T-helper 2 cell treated with Interferon-gamma antibody and Interleukin-4, amounts not matched to agents 100 ng/mL and 5 ng/mL, for 36 hours (primary cell): Measurements from ENCODE around the gene SEPTIN6. TPM values are rescaled to one million over a fixed set of nuclear protein-coding genes. Genes with fewer than 3 reads are reported as not detected.

Experiments used
- intact Hi-C: fragments of 100-400 bp; cut with micrococcal nuclease; formaldehyde crosslinking; loops from one replicate; pipeline ENCODE4 v1.15.1; 2023
- total RNA-seq: library from RNA; stranded (reverse); gene quantifications from 2 replicates; pipeline ENCODE4 v1.2.3, GENCODE V29; 2022

The SEPTIN6 gene
- total RNA-seq = 298 and 304 TPM in 2 replicates

DNA sequence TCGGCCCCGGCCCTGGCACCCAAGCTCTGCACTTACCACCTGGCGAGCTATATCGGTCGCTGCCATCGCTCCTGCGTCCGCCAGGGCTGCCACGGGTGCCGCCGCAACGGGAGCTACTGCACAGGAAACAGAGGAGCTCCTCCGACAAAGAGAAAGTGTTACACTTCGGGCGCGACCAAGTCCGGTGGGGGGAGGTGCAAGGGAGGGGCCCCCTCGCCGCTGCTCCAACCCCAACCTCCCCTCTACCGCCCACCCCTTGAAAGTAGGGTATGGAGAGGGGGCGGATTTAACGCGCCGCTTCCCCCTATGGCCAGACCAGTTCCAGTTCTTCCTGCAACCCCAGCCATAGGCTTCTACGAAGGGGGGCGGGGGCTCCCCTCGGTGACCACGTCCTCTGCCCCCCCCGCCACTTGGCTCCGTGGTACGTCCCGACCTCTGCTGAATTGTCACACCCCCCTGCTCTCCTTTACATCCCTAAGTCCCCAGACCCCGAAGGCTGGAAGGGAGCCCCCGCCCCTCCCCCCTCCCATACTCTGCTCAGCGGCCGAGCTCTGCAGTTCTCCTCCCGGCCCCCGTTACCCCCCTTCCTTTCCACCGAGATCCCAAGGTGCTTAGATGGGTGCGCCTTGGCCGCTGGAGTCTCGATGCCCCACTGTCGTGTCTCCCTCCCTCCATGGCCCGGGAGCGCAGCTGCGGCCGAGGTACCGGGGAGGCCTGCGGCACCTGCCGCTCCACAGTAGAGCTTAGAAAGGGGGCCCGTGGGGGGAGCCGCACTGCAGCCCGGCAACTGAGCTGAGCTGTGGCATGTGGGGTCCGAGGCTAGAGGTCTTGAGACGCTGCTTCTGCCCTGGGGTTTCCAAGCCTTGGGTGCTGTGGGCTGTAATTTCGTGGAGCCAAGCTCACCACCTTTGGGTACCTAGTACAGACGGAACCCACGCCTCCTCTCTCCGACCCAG, at the start of gene SEPTIN6:
Gene SEPTIN6, minus strand, starts transcription at position 129 of the 956 bp plus-strand sequence. Its CDS starts 63 bp downstream, at position 66.
- intact Hi-C loops = loop anchor here (1.0 to 2.0 kb wide), 5 partner anchors 15 to 225 kb away; partner anchors contain the start of genes NKRF, SLC25A5 and UBE2A

DNA sequence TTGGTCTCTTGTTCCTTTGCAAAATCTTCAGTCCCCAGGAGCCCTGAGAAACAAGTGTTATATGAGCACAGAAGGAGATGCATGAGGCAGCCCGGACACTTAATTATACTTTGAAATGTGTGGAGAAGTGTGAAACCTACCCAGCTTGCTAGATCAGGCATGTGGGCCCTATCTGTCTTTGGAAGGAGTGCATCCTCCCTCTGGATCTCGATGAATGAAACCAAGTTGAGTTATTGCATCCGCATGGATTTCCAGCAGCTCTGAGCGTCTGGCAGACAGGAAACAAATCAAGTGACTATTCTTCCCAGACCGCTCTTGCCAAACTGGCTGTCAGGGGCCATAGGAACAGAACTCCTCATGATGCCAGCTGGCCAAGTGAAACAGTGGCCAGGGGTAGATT, 45.8 kb upstream of the SEPTIN6 start:
- intact Hi-C loops = no loop called here

- intact Hi-C loops = no loop called here
Observed at GRCh38 chrX:119736206-119736764, 43.3 kb upstream of the SEPTIN6 start.

DNA sequence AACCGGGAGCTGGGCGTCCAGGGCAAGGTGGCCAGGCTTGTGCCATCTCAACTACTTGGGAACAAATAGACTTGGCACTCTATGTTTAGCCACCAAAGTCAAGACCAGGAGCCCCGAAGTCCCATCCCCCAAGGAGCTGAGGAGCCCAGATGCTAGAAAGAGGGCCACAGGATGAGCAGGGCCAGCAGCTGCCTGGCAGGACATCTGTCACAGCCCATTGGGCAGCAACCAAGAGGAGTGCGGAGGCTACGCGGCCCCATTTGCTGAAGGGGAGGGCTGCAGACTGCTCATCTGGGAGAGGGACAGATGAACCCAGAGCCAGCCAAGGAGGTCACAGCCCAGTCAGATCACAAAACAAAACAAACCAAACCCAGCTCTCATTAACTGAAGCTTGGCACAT, 42.5 kb upstream of the SEPTIN6 start:
- intact Hi-C loops = no loop called here

GRCh38 chrX:119734897-119735339, 42.0 kb upstream of the SEPTIN6 start:
- intact Hi-C loops = no loop called here

DNA sequence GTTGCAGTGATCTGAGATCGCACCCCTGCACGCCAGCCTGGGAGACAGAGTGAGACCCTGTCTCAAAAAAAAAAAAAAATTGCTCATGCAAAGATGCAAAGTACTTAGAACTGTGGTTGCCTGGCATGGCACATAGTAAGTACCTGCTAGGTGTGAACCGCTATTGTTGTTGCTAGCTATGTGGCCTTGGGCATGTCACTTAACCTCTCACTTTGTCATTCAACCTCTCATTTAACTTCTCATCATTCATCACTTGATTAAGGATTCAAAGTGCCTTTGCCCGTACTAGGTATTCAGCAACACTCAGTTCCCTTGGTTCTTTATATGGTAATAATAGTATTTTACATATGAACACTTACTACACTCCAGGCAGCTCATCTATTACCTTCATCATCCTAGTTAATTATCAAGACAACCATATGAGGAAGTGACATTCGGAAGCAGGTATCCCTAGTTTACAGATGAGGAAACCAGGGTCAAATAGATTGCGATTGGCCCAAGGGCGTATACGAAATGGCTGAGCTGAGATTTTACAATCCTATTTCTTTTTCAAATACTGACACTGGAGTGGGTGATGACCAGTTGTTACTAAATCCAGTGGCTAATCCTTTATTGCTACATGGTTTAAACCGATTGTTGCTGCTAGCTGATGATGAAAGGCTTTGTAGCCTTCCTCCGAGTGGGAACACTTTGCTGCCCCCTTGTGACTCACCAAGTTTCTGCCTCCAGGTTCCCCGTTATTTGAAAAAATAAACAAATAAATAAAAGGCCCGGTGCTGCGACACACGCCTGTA, 36.6 kb upstream of the SEPTIN6 start:
- intact Hi-C loops = loop anchor here (1.0 to 5.0 kb wide), 3 partner anchors 31 to 213 kb away; partner anchors contain the start of gene NKRF

DNA sequence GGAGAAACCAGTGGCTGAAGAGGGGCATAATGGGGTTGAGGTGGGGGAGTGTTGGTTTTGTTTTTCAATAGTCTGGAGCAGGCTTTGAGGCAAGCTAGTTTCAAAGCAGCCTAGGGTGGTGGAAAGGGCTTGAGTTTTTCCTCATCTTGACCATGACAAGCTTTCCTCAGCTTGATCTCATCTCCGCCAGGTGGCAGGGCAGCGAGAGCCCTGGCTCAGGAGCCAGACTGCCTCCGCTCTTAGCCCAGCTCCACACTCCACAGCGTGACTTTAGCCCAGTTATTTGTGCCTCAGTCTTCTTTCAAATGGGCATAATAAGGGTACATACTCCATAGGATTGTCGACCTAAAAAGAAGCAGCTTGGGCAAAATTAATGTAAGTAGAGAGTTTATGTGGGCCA, 35.5 kb upstream of the SEPTIN6 start:
- intact Hi-C loops = loop anchor here (5.0 kb wide), 1 partner anchor 121 kb away; the partner anchor contains the start of gene NKRF

GRCh38 chrX:119726900-119727555, 34.1 kb upstream of the SEPTIN6 start:
- intact Hi-C loops = loop anchor here (5.0 kb wide), 1 partner anchor 120 kb away; the partner anchor contains the start of gene NKRF

DNA sequence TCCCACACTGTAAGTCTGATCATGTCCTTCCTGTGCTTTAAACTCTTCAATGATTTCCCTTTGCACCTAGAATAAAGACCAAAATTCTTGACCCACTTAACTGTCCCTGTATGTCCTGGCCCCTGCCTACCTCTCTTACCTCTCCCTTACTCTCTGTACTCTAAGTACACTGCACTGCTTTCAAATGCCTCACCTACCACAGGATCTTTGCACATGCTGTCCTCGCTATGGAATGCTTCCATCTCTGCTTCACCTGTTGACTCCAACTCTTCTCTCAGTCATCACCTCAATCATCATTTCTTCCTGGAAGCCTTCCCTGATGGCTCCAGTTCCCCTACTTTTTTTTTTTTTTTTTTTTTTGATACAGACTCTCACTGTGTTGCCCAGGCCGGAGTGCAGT, 29.0 kb upstream of the SEPTIN6 start:
- intact Hi-C loops = no loop called here

DNA sequence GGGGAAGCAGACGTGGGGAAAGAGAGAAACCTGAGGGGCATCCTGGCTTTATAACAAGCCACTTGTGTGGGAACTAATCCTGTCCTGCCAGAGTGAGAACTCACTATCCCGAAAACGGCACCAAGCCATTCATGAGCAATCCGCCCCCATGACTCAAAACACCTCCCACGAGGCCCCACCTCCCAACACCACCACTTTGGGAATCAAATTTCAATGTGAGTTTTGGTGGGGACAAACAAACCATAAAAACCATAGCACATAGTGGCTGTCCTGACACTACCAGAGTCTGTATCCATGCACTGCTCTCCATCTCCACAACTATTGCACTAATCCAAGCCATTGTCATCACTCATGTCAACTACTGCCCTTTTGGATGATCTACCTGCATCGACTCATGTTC, 28.5 kb upstream of the SEPTIN6 start:
- intact Hi-C loops = no loop called here

DNA sequence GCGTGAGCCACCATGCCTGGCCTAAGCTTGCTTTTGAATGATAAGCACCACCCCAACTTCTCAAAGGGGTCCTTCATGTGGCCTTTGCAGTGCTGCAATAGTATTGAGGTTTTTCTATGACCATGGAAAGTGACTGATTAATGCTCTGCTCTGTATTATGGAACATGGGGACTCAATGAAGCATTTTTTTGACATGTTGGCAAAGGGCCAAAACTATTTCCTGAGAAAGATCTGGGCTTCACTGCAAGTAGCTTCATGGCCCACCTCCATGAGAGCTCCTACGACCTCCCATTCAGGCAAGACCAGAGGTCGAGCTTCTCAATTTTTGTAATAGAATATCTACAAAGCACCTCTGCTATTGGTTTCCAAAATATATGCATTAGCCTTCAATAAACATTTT, 16.7 kb upstream of the SEPTIN6 start:
- intact Hi-C loops = no loop called here

GRCh38 chrX:119708936-119709335, 16.0 kb upstream of the SEPTIN6 start:
- intact Hi-C loops = no loop called here

DNA sequence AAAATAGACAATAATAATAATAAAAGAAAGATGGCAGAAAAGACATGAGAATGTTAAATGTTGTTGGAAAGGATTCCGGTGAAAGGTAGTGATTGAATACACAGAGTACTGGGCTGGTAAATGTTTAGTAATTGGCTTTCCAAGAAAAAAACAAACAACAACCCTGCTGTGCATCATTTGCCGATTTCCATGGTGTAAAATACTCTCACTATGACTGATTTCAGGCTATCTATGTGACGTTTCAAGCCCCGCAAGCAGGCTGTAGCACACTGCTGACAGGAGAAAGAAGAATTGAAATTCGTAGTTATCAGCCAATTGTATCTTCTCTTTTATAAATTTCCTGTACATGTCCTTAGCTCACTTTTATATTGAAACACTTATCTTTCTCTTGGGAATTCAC, 13.6 kb upstream of the SEPTIN6 start:
- intact Hi-C loops = no loop called here

GRCh38 chrX:119698845-119699244, 5.9 kb upstream of the SEPTIN6 start:
- intact Hi-C loops = loop anchor here (1.0 kb wide), 1 partner anchor 31 kb away; no protein-coding TSS in a partner anchor

- intact Hi-C loops = no loop called here
Observed at GRCh38 chrX:119696251-119696890, 3.4 kb upstream of the SEPTIN6 start.

GRCh38 chrX:119695535-119696050, 2.6 kb upstream of the SEPTIN6 start:
- intact Hi-C loops = no loop called here

- intact Hi-C loops = no loop called here
Observed at GRCh38 chrX:119694601-119695534, 1.9 kb upstream of the SEPTIN6 start.

DNA sequence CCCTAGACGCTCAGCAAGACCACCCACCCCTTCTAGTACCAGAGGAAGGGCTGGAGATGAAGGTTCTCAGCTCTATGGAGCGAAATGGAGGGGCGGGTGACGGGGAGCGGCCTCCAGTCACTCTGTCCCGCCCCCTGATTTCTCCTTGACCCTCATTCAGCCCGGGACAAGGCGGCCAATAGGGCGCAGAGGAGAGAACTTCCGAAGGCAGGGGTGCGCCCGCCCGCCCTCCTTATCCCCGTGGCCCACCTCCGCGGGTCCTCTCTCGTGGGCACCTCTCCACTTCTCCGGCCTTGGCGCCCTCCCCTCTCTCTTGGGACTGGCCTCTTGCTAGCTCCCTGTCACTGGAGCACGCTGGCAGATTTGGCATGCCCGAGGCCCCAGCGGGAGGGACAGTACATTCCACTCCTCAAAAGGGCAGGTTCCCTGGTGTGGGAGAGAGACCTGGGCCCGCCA, 1.1 kb upstream of the SEPTIN6 start:
- intact Hi-C loops = loop anchor here (1.0 to 2.0 kb wide), 5 partner anchors 15 to 225 kb away; partner anchors contain the start of genes NKRF, SLC25A5 and UBE2A
